Keratinocyte (primary cell): ENCODE measurements around the gene DENND1A. TPM values are rescaled to one million over a fixed set of nuclear protein-coding genes. Genes with fewer than 3 reads are reported as not detected.

Source experiments
- DNase-seq: peaks from one replicate; pipeline ENCODE4 v3.0.0-alpha.2; 2011; ENCODE audit warnings: low read depth, missing footprints, low spot score
- FAIRE-seq: peaks from 2 replicates; lab custom pipeline; 2011; peaks lifted over from hg19 to GRCh38; lab: Jason Lieb, UNC
- H2AFZ ChIP-seq: 2 replicates; pipeline ENCODE4 v1.6.0; 2012; ENCODE audit warnings: low read length, control low read depth, inconsistent platforms; ENCODE audit not compliant: control insufficient read depth
- H3K27ac ChIP-seq: 2 replicates; pipeline ENCODE4 v1.5.1; 2011; ENCODE audit warnings: low read length; ENCODE audit not compliant: control insufficient read depth, insufficient read depth
- H3K27me3 ChIP-seq: 3 replicates; pipeline ENCODE4 v1.6.0; 2011; ENCODE audit warnings: low read length; ENCODE audit not compliant: control insufficient read depth, insufficient read depth; ENCODE audit errors: extremely low read depth
- H3K36me3 ChIP-seq, 2 experiments: 2 replicates in 1 of 2; 3 replicates in 1 of 2; pipeline ENCODE4 v1.5.1; 2011; ENCODE audit warnings: low read length in 2 of 2, mild to moderate bottlenecking in 1 of 2; ENCODE audit not compliant: control insufficient read depth in 2 of 2, insufficient read depth in 2 of 2; ENCODE audit errors: extremely low read depth in 1 of 2
- H3K4me1 ChIP-seq: 3 replicates; pipeline ENCODE4 v1.5.1; 2011; ENCODE audit warnings: low read length; ENCODE audit not compliant: control insufficient read depth, insufficient read depth; ENCODE audit errors: extremely low read depth
- H3K4me2 ChIP-seq: 3 replicates; pipeline ENCODE4 v1.6.0; 2011; ENCODE audit warnings: low read depth, low read length; ENCODE audit not compliant: control insufficient read depth, insufficient read depth; ENCODE audit errors: extremely low read depth
- H3K4me3 ChIP-seq, 3 experiments: fragments of 200-600 bp in 1 of 3; sonication (generic) in 1 of 3; 2 replicates in 2 of 3; 3 replicates in 1 of 3; pipeline ENCODE4 v1.5.1; 2011 to 2016; ENCODE audit warnings: low read length in 3 of 3, mild to moderate bottlenecking in 3 of 3, control low read depth in 2 of 3, inconsistent platforms in 1 of 3, low read depth in 1 of 3, mixed read lengths in 1 of 3, mixed run types in 1 of 3, moderate library complexity in 1 of 3; ENCODE audit not compliant: control insufficient read depth in 2 of 3, insufficient read depth in 2 of 3; ENCODE audit errors: extremely low read depth in 1 of 3
- H3K79me2 ChIP-seq: 2 replicates; pipeline ENCODE4 v1.6.0; 2012; ENCODE audit warnings: low read length; ENCODE audit not compliant: control insufficient read depth, insufficient read depth
- H3K9ac ChIP-seq: 3 replicates; pipeline ENCODE4 v1.6.0; 2011; ENCODE audit warnings: low read length; ENCODE audit not compliant: control insufficient read depth, insufficient read depth; ENCODE audit errors: extremely low read depth
- H3K9me1 ChIP-seq: 3 replicates; pipeline ENCODE4 v1.6.0; 2011; ENCODE audit warnings: low read length; ENCODE audit not compliant: control insufficient read depth, insufficient read depth; ENCODE audit errors: extremely low read depth
- H3K9me3 ChIP-seq: 2 replicates; pipeline ENCODE4 v1.5.1; 2012; ENCODE audit warnings: low read depth, low read length; ENCODE audit not compliant: control insufficient read depth
- H4K20me1 ChIP-seq: 3 replicates; pipeline ENCODE4 v1.6.0; 2011; ENCODE audit warnings: low read length; ENCODE audit not compliant: control insufficient read depth, insufficient read depth; ENCODE audit errors: extremely low read depth
- EZH2 ChIP-seq: IDR thresholded peaks from one replicate; pipeline ENCODE4 v1.6.1; 2012; ENCODE audit warnings: inconsistent platforms, mild to moderate bottlenecking, low read length, moderate library complexity
- dilution Hi-C: fragments of 300-500 bp; cut with MboI; formaldehyde crosslinking; loops from one replicate; pipeline ENCODE4 v1.7.0; 2020; ENCODE audit warnings: low sequenced_read_pairs; ENCODE audit not compliant: extremely low pct_ligation_motif_present
- polyA plus RNA-seq, 5 experiments: library from polyadenylated mRNA; depleted of rRNA in 3 of 5; stranded (reverse) in 3 of 5; stranded (forward) in 1 of 5; unstranded in 1 of 5; fragments of >200 nt; gene quantifications; 1 replicate in 1 of 5; 2 replicates in 3 of 5; 3 replicates in 1 of 5; pipeline versions ENCODE4 v1.2.1 to v1.2.3, GENCODE V29; 2011 to 2012; ENCODE audit warnings: missing spikeins in 2 of 5, low read depth in 1 of 5, low replicate concordance in 1 of 5
- TF ChIP-seq, protein P1 (sequence below), 3 experiments: IDR thresholded peaks in 1 of 3; conservative IDR thresholded peaks in 1 of 3; optimal IDR thresholded peaks in 1 of 3; 2 replicates in 2 of 3; 3 replicates in 1 of 3; pipeline versions ENCODE3 to v1.5.1; 2011; ENCODE audit warnings: low read length in 3 of 3, mild to moderate bottlenecking in 3 of 3, moderate library complexity in 2 of 3, control low read depth in 1 of 3, inconsistent platforms in 1 of 3; ENCODE audit not compliant: insufficient read depth in 2 of 3; ENCODE audit errors: extremely low read depth in 1 of 3

DENND1A gene
- polyA plus RNA-seq, 1 donor (not counting 4 experiments of a cell fraction or from before 2014, with no cell fraction given) = 13.0 TPM

DNA sequence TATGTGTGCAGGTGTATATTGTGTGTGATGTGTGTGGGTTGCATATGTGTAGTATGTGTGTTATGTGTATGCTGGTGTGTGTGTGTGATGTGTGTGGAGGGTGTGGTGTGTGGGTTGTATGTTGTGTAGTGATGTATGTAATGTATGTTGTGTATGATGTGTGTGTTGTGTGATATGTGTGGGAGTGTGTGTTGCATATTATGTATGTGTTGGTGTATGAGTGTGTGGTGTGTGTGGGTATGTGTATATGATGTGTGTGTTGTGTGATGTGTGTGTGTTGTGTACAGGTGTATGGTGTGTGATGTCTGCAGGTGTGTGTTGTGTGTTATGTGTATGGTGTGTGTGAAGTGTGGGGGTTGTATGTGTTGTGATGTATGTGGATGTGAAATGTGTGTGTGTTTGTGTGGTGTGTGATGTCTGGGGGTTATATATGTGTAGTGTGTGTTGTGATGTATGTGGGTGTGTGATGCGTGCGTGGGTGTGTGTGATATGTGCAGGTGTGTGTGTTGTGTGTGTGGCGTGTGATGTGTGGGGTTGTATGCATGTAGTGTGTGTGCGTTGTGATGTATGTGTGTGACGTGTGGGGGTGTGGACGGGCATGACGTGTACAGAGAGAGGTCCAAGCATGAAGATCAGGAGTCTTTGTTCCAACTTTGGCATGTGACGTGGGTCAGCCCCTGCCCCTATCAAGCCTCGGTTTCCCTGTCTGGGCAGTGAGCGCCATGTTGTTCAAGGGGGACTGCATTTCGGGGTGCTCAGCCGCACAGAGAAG lies 582.5 kb downstream of the DENND1A start:
- dilution Hi-C loops = no loop called here
- Histone ChIP-seq H3K4me1 (peaks cover 23% of the 10 kb centered on the region), H2AFZ (peak overlapping the region; percentile 69), H3K27me3 (peaks cover 6% of the 10 kb centered on the region), H4K20me1 (no peaks in the 10 kb centered on the region), H3K36me3 (no peaks in the 10 kb centered on the region), H3K9ac (no peak overlapping the region), H3K79me2 (no peaks in the 10 kb centered on the region), H3K9me3 (no peaks in the 10 kb centered on the region), H3K27ac (no peak overlapping the region), H3K9me1 (peaks cover 2% of the 10 kb centered on the region), H3K4me3 (peak overlapping the region in 1 of 3 experiments; percentile 34), H3K4me2 (peak overlapping the region; percentile 49)
- FAIRE-seq (no peak), DNase-seq (no peak)
- no peak for TF ChIP-seq EZH2
- TF ChIP-seq, protein P1, sequence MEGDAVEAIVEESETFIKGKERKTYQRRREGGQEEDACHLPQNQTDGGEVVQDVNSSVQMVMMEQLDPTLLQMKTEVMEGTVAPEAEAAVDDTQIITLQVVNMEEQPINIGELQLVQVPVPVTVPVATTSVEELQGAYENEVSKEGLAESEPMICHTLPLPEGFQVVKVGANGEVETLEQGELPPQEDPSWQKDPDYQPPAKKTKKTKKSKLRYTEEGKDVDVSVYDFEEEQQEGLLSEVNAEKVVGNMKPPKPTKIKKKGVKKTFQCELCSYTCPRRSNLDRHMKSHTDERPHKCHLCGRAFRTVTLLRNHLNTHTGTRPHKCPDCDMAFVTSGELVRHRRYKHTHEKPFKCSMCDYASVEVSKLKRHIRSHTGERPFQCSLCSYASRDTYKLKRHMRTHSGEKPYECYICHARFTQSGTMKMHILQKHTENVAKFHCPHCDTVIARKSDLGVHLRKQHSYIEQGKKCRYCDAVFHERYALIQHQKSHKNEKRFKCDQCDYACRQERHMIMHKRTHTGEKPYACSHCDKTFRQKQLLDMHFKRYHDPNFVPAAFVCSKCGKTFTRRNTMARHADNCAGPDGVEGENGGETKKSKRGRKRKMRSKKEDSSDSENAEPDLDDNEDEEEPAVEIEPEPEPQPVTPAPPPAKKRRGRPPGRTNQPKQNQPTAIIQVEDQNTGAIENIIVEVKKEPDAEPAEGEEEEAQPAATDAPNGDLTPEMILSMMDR (optimal IDR thresholded peaks at IDR 0.05 in 1 of 3, IDR thresholded peaks at IDR 0.05 in 1 of 3, conservative IDR thresholded peaks at IDR 0.05 in 1 of 3; ENCODE audit: extremely low read depth in 1 of 3, insufficient read depth in 2 of 3, low read length in 3 of 3) = no peak

DNA sequence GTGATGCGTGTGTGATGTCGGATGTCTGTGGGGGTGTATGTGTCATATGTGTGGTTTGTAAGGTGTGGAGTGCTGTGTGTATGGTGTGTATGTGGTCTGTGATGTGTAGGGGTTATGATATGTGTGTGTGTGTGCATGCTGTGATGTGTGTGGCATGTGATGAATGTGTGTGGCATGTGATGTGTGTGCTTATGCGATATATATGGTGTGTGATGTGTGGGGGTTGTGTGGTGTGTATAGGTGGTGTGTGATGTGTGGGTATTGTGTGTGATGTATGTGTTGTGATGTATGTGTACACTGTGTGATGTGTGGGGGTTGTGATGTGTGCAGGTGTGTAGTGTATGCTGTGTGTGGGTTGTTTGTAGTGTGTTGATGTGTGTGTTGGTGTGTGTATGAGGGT lies 583.1 kb downstream of the DENND1A start:
- H3K4me3 ChIP-seq = no peak overlapping the region
- H3K36me3 ChIP-seq = no peaks in the 10 kb centered on the region
- peaks cover 6% of the 10 kb centered on the region for H3K27me3 ChIP-seq
- H3K9me3 ChIP-seq = no peaks in the 10 kb centered on the region
- FAIRE-seq = no peak
- no peak for DNase-seq
- no peak overlapping the region for H3K27ac ChIP-seq
- H3K79me2 ChIP-seq = no peaks in the 10 kb centered on the region
- peaks cover 23% of the 10 kb centered on the region for H3K4me1 ChIP-seq
- H4K20me1 ChIP-seq = no peaks in the 10 kb centered on the region
- dilution Hi-C loops = no loop called here
- H2AFZ ChIP-seq = no peak overlapping the region
- peaks cover 2% of the 10 kb centered on the region for H3K9me1 ChIP-seq
- H3K9ac ChIP-seq = no peak overlapping the region
- no peak overlapping the region for H3K4me2 ChIP-seq
- TF ChIP-seq EZH2 = no peak
- TF ChIP-seq, protein P1 (optimal IDR thresholded peaks at IDR 0.05 in 1 of 3, IDR thresholded peaks at IDR 0.05 in 1 of 3, conservative IDR thresholded peaks at IDR 0.05 in 1 of 3; ENCODE audit: extremely low read depth in 1 of 3, insufficient read depth in 2 of 3, low read length in 3 of 3) = no peak
